Fibroblast of peridontal ligament (primary cell): ENCODE data around the gene BMPR1A.
"Not testable (repeated sequence)": the region's sequence is repeated elsewhere in the genome, so short reads cannot be mapped to it uniquely, and the experiment has no call there.

Experiments used
- DNase-seq: peaks from one replicate; pipeline ENCODE4 v3.0.0-alpha.2; 2010; ENCODE audit errors: extremely low read depth

Gene BMPR1A

DNA sequence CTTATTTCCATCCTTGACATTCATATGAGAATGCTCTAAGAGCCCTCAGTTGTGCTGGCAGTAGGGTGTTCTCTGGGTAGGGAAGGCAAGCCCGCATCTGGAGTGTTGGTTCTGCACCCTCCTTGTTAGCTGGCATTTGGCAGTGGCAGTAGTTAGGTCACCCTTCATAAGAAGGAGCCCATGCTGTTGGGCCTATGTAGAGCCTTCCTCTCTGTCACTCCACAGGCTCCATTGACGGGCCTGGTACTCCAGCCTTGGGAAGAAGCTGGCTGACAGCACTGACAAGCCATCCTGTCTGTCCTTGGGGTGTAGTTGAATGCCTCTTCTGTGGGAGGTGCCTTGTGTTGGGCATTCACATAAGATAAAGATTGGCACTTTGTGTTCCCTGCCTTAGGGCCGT, 89.7 kb downstream of the BMPR1A start:
- no peak for DNase-seq

DNA sequence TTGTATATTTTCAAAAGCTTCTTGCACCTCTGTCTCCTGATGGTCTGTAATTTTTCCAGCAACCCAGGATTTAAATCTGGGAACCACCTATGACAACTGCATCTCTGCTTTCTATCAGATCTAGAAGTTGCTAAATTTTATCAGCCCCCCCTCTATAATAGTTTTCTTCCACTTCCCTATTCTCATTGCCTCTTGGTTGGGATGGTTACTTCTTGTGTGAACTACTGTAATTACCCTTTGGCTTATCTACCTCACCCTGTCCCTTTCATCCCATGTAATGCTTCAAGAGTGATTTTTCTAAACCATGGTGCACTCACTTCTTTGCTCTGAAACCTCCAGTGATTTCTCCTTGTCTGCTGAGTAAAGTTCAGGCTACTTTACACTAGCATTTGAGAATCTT, 92.3 kb downstream of the BMPR1A start:
- no peak for DNase-seq

DNA sequence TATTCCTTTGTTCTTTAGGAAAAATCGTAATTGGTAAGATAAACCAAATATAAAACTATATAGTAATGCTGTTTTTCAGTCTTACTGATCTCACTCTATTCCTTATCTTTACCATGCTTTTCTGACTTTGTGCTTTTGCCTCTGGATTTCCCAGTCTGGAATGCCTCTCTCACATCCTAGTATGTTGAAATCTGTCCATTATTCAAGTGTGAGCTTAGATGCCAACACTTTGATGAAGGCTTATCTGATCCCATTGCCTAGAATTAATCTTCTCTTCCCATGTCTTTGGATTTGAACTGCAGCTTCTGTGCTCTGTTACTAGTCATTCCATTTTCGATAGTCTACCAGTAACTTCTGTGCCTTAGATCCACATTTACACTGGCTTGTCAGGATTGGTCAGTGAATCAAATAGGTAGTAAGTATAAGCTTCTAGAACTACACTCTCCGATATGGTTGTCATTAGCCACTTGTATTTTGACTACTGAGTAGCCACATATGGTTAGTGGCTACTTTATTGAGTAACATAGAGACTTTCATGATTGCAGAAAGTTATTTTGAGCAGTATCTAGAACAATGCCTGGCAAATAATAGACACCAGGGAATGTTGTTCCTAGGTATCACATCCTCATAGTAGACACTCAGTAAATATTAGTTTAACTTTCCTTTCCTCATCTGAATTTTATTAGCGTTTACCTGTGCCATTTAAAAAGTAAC, 92.9 kb downstream of the BMPR1A start:
- no peak for DNase-seq

DNA sequence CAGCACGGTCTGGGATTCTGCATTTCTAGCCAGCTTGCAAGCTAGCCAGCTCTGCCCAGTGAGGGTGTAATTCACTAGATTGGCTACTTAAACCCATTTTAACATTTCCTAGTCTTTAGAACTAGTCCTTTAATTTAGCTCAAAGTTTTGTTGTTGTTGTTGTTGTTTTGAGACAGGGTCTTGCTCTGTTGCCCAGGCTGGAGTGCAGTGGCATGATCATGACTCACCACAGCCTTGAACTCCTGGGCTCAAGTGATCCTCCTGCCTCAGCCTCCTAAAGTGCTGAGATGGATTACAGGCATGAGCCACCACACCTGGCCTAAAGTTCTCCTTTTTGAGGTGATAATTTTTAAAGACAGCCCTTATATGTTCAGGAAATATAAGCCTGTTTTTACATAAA, 94.1 kb downstream of the BMPR1A start:
- DNase-seq = no peak

DNA sequence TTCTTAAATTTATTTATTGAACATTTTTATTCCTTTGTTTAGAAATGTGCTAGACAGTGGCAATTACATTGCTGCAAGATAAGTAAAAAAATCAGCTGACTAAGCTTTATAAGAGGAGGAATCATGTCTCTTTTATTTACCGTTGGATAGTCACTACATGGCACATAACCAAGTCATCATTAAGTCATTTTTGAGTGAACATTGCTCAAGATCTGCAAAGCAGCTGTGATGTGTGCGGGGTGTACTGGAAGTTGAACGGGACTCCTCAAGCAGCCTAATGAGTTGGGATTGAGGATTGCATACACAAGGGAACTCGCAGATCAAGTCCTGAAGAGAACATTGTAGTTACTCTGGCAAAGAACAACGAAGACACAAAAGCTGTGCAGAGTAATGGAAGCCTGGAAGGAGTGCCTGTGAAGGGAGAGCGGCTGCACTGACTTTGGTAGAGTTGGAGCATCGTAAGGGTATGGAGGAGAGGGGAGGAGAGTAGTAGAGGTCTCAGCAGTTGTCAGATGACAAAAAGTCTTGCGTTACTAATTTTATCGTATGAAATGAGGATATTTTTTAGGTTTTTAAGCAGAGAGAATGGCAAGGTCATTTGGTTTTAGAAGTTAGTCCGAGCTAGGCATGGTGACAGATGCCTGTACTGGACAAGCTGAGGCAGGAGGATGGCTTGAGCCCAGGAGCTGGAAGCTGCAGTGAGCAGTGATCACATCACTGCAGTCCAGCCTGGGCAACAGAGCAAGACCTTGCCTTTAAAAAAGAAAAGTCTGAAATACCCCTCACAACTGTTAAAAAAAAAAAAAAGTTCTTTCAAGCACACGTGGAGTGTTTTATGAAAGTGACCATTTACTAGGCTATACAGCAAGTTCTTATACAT, 95.1 kb downstream of the BMPR1A start:
- DNase-seq = peak; percentile 96

- not testable (repeated sequence) for DNase-seq
Measured at GRCh38 chr10:86853582-86853981, 97.2 kb downstream of the BMPR1A start.

DNA sequence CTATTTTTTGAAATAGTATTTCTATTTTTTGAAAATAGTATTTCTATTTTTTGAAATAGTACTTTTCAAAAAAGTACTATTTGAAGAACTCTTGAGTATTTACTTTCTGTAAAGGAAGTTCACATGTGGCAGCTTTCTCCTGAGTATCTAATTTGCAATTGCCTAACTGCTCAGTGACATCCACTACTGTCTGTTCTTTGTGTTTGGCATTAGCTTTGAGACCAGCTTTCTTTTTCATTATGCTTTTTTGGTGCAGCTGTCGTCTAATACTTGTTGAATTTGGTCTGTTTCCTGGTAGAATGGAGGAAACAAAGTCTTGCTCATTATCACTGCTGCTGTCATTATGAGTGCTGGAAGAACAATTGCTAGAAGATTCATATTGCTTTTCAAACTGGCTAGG, 99.1 kb downstream of the BMPR1A start:
- no peak for DNase-seq

GRCh38 chr10:86856156-86856555, 99.7 kb downstream of the BMPR1A start:
- DNase-seq = no peak

DNA sequence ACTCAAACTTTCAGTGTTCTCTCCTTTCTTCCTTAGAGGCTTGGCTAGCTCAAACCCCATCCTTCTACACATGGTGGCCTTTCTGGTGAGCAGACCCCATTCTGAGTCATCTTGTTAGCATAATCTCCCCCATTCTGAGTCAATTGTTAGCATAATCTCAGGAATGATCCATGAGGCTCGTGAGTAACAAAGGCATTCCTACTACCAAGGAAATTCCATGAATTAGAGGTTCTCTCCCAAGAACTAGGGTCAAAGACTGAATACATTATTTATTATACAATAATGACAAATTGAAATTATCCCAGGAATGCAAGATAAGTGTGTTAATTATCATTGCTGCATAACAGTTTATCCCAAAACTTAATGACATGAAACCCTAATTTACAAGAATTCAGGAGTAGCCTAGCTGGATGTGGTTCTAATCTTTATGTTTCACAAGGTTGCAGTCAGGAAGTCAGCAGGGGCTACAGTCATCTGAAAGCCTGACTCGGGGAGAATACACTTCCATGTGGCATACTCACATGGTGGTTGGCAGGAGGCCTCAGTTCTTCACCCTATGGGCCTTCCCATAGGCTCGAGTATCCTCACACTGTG, 100.8 kb downstream of the BMPR1A start:
- peak; percentile 72 for DNase-seq

DNA sequence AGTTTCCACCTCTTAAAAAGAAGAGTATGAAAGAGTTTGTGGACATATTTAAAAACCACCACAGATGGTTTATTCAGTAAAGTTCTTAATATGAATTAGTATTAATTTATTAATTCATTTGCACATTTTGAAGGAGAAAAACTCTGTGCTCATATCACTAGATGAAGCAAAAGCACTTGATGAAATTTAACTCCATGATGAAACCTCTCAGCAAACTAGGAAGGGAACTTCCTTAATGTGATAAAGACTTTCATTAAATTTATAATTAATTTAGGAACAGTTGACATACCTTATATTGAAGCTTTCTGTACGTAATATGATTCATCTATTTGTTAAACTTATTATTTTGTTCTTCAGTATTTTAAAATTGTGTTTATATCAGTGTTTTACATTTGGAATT, 101.6 kb downstream of the BMPR1A start:
- no peak for DNase-seq

- no peak for DNase-seq
Measured at GRCh38 chr10:86861351-86861750, 104.9 kb downstream of the BMPR1A start.

GRCh38 chr10:86862373-86862772, 106.0 kb downstream of the BMPR1A start:
- DNase-seq = no peak

GRCh38 chr10:86862786-86863483, 106.5 kb downstream of the BMPR1A start:
- DNase-seq = no peak

- no peak for DNase-seq
Measured at GRCh38 chr10:86863484-86863842, 107.0 kb downstream of the BMPR1A start.

DNA sequence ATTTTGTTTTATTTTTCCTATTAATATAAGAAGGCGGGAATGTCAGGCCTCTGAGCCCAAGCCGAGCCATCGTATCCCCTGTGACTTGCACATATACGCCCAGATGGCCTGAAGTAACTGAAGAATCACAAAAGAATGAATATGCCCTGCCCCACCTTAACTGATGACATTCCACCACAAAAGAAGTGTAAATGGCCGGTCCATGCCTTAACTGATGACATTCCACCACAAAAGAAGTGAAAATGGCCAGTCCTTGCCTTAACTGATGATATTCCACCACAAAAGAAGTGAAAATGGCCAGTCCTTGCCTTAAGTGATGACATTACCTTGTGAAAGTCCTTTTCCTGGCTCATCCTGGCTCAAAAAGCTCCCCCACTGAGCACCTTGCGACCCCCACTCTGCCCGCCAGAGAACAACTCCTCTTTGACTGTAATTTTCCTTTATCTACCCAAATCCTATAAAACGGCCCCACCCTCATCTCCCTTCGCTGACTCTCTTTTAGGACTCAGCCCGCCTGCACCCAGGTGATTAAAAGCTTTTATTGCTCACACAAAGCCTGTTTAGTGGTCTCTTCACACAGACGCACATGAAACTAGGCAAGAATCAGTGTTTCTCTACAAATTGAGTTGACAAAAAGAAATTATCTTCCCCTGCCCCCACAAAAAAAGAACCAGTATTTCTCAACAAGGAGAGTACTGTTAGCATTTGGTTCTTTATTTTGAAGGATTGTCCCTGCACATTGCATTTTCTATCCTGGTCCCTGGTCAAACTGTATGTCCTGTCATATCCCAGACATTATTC, 108.8 kb downstream of the BMPR1A start:
- DNase-seq = not testable (repeated sequence)

DNA sequence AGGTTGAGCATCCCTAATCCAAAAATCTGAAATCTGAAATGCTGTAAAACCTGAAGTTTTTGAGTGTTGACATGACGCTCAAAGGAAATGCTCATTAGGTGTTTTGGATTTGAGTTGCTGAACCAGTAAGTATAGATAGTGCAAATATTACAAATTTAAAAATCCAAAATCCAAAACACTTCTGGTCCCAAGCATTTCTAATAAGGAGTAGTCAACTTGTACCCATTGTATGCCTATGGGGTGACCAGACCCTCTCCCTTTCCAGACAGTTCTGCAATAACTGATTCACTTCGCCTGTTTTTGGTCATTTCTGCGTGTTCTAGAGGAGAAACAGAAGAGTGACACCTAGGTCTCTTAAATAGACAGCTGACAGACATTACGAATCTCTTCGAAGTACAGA, 110.7 kb downstream of the BMPR1A start:
- DNase-seq = no peak

DNA sequence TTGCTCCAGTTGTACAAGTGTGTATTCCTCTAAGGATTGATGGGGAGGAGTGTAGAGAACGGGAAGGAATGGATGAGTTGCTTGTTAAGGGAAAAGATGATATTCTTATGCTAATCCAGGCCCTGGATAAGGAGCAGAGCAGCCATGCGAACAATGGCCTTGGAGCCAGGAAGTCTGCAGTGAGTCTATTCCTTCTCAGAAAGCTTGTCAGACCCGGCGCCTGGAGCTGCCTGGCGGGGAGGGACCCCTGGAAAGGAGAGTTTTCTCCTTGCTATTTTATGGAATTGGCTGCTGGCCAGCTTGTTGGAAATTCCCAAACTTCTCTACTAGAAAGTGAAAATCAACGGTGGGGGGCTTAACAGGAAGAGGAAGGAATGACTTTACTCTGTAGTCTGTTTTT, 111.9 kb downstream of the BMPR1A start:
- DNase-seq = peak; percentile 30

- DNase-seq = no peak
Measured at GRCh38 chr10:86870679-86871078, 114.3 kb downstream of the BMPR1A start.

DNA sequence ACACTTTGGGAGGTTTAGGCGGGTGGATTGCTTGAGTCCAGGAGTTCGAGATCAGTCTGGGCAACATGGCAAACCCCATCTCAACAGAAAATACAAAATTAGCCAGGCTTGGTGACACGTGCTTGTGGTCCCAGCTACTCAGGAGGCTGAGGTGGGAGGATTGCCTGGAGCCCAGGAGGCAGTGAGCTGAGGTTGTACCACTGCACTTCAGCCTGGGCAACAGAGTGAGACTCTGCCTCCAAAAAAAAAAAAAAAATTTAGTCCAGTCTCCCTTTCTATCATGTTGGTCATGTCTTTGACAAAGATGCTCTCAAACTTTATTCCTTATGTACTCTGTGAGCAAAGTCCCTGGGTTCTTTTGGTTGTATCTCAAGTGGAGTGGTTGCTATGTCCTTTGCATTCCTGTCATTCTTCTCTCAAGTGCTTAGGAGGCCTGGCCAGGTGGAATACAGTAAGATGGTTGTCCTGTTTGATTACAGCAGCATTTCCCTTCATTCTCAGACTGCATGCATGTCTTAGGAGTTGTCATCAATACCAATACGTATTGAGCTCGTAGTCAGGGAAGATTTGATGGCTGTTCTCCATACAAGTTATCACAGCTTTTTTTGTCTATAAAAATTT, 115.3 kb downstream of the BMPR1A start:
- no peak for DNase-seq

GRCh38 chr10:86872757-86873156, 116.3 kb downstream of the BMPR1A start:
- DNase-seq = peak; percentile 9

DNA sequence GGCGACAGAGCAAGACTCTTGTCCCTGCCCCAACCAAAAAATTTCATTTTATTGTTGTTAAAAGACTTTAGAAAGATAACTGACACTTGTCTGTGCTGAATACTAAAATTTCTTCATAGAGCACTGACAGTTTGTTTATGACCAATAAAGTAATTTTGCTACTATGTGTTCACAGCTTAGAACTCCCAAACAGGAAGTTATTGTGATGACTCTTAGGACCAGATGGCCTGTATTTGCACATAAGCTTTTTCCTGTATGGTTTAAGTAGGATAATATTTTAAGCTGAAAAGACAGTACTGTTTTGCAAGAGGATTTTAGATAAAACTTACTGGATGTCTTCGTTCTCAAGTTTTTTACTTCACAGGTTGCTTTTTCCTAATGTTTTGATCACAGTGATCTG, 120.3 kb downstream of the BMPR1A start:
- DNase-seq = no peak
